ENCODE data around the gene COPB1. TPM values are rescaled to one million over a fixed set of nuclear protein-coding genes. Genes with fewer than 3 reads are reported as not detected.

COPB1 gene
- total RNA-seq, 4 donors from 2014 or later = 71.0 to 88.5 (median 84.0) TPM

- Histone ChIP-seq H3K27me3 (no peaks in the 10 kb centered on the region), H3K9me3 (no peaks in the 10 kb centered on the region), H3K4me3 (no peak overlapping the region), H3K36me3 (peaks cover 0 to 9% (median 0%) of the 10 kb centered on the region in 3 donors), H3K4me1 (peaks cover 0 to 6% (median 0%) of the 10 kb centered on the region in 4 donors), H3K27ac (no peak overlapping the region)
- 82 to 86% methylated on average over 8 of the region's 8 CpGs for WGBS, 2 donors
- no peak for DNase-seq (ENCODE audit: low spot score in 2 of 2)
- TF ChIP-seq EP300 (IDR thresholded peaks at IDR 0.05) = no peak
- TF ChIP-seq POLR2A (IDR thresholded peaks at IDR 0.05) = no peak
- no peak for TF ChIP-seq CTCF (IDR thresholded peaks at IDR 0.05)
Measured at GRCh38 chr11:14444441-14445189, 55.0 kb downstream of the COPB1 start.

- Histone ChIP-seq H3K9me3 (no peaks in the 10 kb centered on the region), H3K27ac (no peak overlapping the region), H3K4me3 (no peak overlapping the region), H3K27me3 (no peaks in the 10 kb centered on the region), H3K4me1 (no peaks in the 10 kb centered on the region), H3K36me3 (peaks cover 0 to 16% (median 0%) of the 10 kb centered on the region in 3 donors)
- no peak for DNase-seq (ENCODE audit: low spot score in 2 of 2)
- 50 to 56% methylated on average over 1 of the region's 1 CpG for WGBS, 2 donors
- TF ChIP-seq CTCF (IDR thresholded peaks at IDR 0.05) (no peak), EP300 (IDR thresholded peaks at IDR 0.05) (no peak), POLR2A (IDR thresholded peaks at IDR 0.05) (no peak)
Measured at GRCh38 chr11:14443638-14444037, 56.0 kb downstream of the COPB1 start.

- H3K4me3 ChIP-seq = no peak overlapping the region
- peaks cover 0 to 14% (median 0%) of the 10 kb centered on the region in 3 donors for H3K36me3 ChIP-seq
- no peaks in the 10 kb centered on the region for H3K4me1 ChIP-seq
- H3K9me3 ChIP-seq = peaks cover 0 to 2% (median 0%) of the 10 kb centered on the region in 4 donors
- H3K27ac ChIP-seq = no peak overlapping the region
- TF ChIP-seq POLR2A (IDR thresholded peaks at IDR 0.05) (no peak), EP300 (IDR thresholded peaks at IDR 0.05) (no peak), CTCF (IDR thresholded peaks at IDR 0.05) (no peak)
- 64 to 71% methylated on average over 3 of the region's 3 CpGs for WGBS, 2 donors
- no peak for DNase-seq (ENCODE audit: low spot score in 2 of 2)
- H3K27me3 ChIP-seq = no peaks in the 10 kb centered on the region
Measured at GRCh38 chr11:14435717-14436512, 63.7 kb downstream of the COPB1 start.

GRCh38 chr11:14425621-14426020 is 74.0 kb downstream of the COPB1 start:
- Histone ChIP-seq H3K36me3 (no peaks in the 10 kb centered on the region), H3K9me3 (no peaks in the 10 kb centered on the region), H3K27me3 (no peaks in the 10 kb centered on the region), H3K27ac (no peak overlapping the region), H3K4me3 (no peak overlapping the region), H3K4me1 (peaks cover 0 to 30% (median 11%) of the 10 kb centered on the region in 4 donors)
- TF ChIP-seq CTCF (IDR thresholded peaks at IDR 0.05) (no peak), EP300 (IDR thresholded peaks at IDR 0.05) (no peak), POLR2A (IDR thresholded peaks at IDR 0.05) (no peak)
- DNase-seq (ENCODE audit: low spot score in 2 of 2) = no peak

- TF ChIP-seq EP300 (IDR thresholded peaks at IDR 0.05) = no peak
- no peak for DNase-seq (ENCODE audit: low spot score in 2 of 2)
- Histone ChIP-seq H3K27me3 (no peaks in the 10 kb centered on the region), H3K9me3 (no peaks in the 10 kb centered on the region), H3K36me3 (no peaks in the 10 kb centered on the region), H3K27ac (peak overlapping the region in 2 of 4 donors; percentile 77 to 82), H3K4me3 (no peak overlapping the region), H3K4me1 (peaks cover 0 to 30% (median 11%) of the 10 kb centered on the region in 4 donors)
Measured at GRCh38 chr11:14424096-14424495, 75.5 kb downstream of the COPB1 start.
